PFSK-1 (cell line): Measurements from ENCODE around the gene PODXL2.

Experiments
- FOXP2 ChIP-seq: optimal IDR thresholded peaks from 2 replicates; pipeline ENCODE3; 2011; ENCODE audit warnings: borderline replicate concordance, control low read depth, inconsistent platforms; ENCODE audit not compliant: insufficient read depth; ENCODE audit errors: extremely low read length, extremely low read depth
- POLR2AphosphoS5 ChIP-seq: IDR thresholded peaks from 2 replicates; pipeline ENCODE4 v1.6.1; 2012; ENCODE audit warnings: low read depth, mild to moderate bottlenecking, control low read depth, low read length, moderate library complexity
- SIN3A ChIP-seq: IDR thresholded peaks from 2 replicates; pipeline ENCODE4 v1.6.1; 2012; ENCODE audit warnings: mild to moderate bottlenecking, low read length, moderate library complexity, borderline replicate concordance; ENCODE audit not compliant: insufficient read depth
- TAF1 ChIP-seq: IDR thresholded peaks from 2 replicates; pipeline ENCODE4 v1.6.1; 2012; ENCODE audit warnings: low read length, control low read depth, borderline replicate concordance; ENCODE audit not compliant: insufficient read depth
- TF ChIP-seq, protein P1 (sequence below), 2 experiments: IDR thresholded peaks; 2 replicates each; pipeline versions ENCODE4 v1.6.1 to v1.8.0; 2011 to 2012; ENCODE audit warnings: low read depth in 2 of 2, low read length in 2 of 2, control low read depth in 1 of 2, inconsistent platforms in 1 of 2, mild to moderate bottlenecking in 1 of 2, moderate library complexity in 1 of 2; ENCODE audit not compliant: insufficient read depth in 1 of 2

DNA sequence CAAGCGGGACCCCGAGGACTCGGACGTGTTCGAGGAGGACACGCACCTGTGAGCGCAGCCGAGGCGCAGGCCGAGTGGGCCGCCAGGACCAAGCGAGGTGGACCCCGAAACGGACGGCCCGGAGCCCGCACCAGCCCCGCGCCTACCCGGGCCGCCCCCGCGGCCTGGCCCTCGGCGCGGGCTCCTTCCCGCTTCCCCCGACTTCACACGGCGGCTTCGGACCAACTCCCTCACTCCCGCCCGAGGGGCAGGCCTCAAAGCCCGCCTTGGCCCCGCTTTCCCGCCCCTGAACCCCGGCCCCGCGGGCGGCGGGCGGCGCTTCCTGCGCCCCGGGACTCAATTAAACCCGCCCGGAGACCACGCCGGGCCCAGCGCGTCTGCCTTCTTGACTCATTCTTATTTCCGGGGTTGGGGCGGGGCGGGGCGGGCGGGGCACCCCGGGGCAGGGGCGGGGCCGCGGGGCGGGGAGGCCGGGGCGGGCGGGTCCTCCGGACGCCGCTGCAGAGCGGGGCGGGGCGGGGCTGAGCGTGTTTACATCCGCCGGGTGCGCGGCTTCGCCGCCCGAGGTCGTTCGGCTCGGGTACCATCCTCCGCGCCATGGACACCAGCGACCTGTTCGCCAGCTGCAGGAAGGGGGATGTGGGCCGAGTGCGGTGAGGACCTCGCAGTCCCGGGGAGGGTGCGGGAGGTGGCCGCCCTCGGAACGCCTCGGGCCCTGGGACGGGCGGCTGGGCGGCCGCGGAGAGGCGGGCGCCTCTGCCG is 43.6 kb downstream of the PODXL2 start, which contains the start of gene ABTB1:
- peak; percentile 61; the same call in 1 of the 2 replicates for TF ChIP-seq POLR2AphosphoS5
- no peak for TF ChIP-seq TAF1
- TF ChIP-seq, protein P1, sequence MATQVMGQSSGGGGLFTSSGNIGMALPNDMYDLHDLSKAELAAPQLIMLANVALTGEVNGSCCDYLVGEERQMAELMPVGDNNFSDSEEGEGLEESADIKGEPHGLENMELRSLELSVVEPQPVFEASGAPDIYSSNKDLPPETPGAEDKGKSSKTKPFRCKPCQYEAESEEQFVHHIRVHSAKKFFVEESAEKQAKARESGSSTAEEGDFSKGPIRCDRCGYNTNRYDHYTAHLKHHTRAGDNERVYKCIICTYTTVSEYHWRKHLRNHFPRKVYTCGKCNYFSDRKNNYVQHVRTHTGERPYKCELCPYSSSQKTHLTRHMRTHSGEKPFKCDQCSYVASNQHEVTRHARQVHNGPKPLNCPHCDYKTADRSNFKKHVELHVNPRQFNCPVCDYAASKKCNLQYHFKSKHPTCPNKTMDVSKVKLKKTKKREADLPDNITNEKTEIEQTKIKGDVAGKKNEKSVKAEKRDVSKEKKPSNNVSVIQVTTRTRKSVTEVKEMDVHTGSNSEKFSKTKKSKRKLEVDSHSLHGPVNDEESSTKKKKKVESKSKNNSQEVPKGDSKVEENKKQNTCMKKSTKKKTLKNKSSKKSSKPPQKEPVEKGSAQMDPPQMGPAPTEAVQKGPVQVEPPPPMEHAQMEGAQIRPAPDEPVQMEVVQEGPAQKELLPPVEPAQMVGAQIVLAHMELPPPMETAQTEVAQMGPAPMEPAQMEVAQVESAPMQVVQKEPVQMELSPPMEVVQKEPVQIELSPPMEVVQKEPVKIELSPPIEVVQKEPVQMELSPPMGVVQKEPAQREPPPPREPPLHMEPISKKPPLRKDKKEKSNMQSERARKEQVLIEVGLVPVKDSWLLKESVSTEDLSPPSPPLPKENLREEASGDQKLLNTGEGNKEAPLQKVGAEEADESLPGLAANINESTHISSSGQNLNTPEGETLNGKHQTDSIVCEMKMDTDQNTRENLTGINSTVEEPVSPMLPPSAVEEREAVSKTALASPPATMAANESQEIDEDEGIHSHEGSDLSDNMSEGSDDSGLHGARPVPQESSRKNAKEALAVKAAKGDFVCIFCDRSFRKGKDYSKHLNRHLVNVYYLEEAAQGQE (IDR thresholded peaks at IDR 0.05; ENCODE audit: insufficient read depth in 1 of 2, low read depth in 2 of 2, low read length in 2 of 2), result no peak
- TF ChIP-seq SIN3A, result no peak
- peak; percentile 93 for TF ChIP-seq FOXP2
